ENCODE results near the gene PRR12. TPM values are rescaled to one million over a fixed set of nuclear protein-coding genes. Genes with fewer than 3 reads are reported as not detected.

The PRR12 gene
- total and polyA plus RNA-seq, 3 donors from 2014 or later = 15.7 to 33.1 (median 32.8) TPM

DNA sequence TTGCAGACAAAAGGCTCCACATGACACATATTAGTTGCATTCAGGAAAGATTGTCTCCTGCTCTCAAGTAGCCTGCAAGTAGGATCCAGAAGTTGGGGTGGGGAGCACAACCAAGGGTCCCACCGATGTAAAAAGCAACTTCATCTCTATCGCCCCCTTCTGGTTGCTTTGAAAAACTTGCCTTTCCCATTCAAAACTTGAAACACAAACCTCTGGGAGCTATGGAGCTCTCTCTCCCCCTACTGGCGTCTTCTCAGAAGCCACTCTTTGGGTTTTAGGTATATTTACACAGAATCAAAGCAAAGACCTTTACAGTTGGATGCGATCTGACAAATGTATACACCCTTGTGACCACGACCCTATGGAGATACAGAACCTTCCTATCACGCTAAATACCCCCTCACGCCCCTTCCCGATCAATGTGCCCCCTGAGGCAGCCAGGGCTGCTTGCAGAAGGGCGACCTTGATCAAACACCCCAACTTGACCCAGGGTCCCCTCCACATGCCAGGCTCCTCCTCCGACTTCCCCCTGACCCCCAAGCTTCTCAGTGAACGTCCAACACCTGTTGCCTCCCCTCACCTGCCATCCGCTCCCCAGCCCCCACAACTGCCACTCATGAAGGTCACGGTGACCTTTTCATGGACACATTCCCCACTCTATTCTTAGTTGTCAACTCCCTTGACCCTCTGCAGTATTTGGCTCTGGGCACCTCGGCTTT lies 20.7 kb upstream of the PRR12 start:
- no peaks in the 10 kb centered on the region for H3K27me3 ChIP-seq
- TF ChIP-seq POLR2A (IDR thresholded peaks at IDR 0.05) = no peak
- TF ChIP-seq, protein P1, sequence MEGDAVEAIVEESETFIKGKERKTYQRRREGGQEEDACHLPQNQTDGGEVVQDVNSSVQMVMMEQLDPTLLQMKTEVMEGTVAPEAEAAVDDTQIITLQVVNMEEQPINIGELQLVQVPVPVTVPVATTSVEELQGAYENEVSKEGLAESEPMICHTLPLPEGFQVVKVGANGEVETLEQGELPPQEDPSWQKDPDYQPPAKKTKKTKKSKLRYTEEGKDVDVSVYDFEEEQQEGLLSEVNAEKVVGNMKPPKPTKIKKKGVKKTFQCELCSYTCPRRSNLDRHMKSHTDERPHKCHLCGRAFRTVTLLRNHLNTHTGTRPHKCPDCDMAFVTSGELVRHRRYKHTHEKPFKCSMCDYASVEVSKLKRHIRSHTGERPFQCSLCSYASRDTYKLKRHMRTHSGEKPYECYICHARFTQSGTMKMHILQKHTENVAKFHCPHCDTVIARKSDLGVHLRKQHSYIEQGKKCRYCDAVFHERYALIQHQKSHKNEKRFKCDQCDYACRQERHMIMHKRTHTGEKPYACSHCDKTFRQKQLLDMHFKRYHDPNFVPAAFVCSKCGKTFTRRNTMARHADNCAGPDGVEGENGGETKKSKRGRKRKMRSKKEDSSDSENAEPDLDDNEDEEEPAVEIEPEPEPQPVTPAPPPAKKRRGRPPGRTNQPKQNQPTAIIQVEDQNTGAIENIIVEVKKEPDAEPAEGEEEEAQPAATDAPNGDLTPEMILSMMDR (IDR thresholded peaks at IDR 0.05) = peak; percentile 94 to 98 (median 96)
- no peaks in the 10 kb centered on the region for H3K9me3 ChIP-seq
- H3K4me3 ChIP-seq = no peak overlapping the region
- peaks cover 18% of the 10 kb centered on the region for H3K4me1 ChIP-seq
- intact Hi-C loops (cut with DNase I; ENCODE audit: low total_unique reads) = no loop called here
- 24 to 31% methylated on average over 14 of the region's 14 CpGs for WGBS, 2 donors
- DNase-seq = peak; percentile 82
- H3K36me3 ChIP-seq (ENCODE audit: low read depth, missing control alignments) = no peaks in the 10 kb centered on the region
- H3K27ac ChIP-seq = no peak overlapping the region

DNA sequence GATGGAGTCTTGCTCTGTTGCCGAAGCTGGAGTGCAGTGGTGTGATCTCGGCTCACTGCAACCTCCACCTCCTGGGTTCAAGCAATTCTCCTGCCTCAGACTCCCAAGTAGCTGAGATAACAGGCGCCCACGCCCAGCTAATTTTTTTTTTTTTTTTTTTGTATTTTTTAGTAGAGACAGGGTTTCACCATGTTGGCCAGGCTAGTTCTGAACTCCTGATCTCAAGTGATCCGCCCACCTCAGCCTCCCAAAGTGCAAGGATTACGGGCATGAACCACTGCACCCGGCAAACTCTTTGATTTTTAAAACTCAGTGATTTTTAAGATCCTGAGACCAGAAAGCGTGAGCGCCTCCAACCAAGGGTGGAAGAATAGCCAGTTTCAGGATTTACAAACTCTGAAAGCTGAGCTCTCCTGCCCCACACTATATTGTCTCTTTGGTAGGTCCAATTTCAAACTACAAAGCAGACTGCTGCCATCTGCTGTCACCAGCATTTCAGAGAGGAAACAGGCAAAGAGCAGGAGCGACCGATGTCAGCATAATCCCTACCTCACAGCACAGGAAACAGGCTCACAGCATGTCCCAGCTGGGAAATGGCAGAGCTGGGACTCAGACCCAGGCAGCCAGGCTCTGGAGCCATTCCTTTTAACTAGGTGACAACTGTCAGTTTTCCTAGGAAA lies 19.8 kb upstream of the PRR12 start:
- peak; percentile 43 for DNase-seq
- Histone ChIP-seq H3K9me3 (no peaks in the 10 kb centered on the region), H3K27me3 (no peaks in the 10 kb centered on the region), H3K36me3 (ENCODE audit: low read depth, missing control alignments) (no peaks in the 10 kb centered on the region), H3K27ac (no peak overlapping the region), H3K4me3 (no peak overlapping the region), H3K4me1 (peaks cover 18% of the 10 kb centered on the region)
- WGBS, 2 donors = 45 to 47% methylated on average over 11 of the region's 11 CpGs
- TF ChIP-seq POLR2A (IDR thresholded peaks at IDR 0.05) = no peak
- TF ChIP-seq, protein P1 (IDR thresholded peaks at IDR 0.05) = no peak
- intact Hi-C loops (cut with DNase I; ENCODE audit: low total_unique reads) = no loop called here

DNA sequence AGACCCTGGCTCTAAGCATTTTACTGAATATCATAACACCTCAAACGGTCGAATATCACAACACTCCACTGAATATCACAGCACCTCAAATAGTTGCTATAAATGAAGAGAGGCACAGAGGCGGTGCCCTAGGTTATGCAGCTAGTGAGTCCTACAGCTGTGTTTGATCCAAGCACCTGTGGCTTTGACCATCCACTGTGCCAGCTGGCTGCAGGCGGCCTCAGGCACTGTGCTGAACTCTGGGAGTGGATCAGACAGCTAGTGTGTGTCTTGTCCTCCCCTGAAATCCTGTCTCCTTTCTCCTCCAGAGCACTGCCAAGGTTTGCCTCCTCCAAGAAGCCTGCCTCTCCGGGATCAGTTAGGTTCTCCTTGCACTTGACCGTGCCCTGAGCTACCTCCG lies 18.0 kb upstream of the PRR12 start:
- intact Hi-C loops (cut with DNase I; ENCODE audit: low total_unique reads) = no loop called here

DNA sequence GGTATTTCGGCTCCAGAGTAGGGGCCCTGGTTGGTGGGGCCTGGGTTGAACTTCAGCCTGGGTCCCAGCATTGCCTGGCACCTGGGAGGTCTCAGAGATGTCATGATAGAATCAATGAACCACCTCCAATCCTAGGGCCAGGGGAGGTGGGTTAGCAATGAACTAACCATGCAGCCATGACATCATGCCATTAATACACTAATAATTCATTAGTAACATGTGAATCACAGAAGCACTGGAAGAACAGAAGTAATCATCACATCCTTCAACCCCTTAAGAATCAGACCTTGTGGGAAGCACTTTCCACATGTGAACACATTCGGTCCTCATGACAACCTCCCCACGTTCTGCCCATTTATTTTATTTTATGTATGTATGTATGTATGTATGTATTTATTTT lies 17.6 kb upstream of the PRR12 start:
- no peaks in the 10 kb centered on the region for H3K27me3 ChIP-seq
- H3K4me1 ChIP-seq = peaks cover 18% of the 10 kb centered on the region
- WGBS, 2 donors = 78 to 84% methylated on average over 3 of the region's 3 CpGs
- intact Hi-C loops (cut with DNase I; ENCODE audit: low total_unique reads) = no loop called here
- TF ChIP-seq, protein P1 (IDR thresholded peaks at IDR 0.05) = no peak
- TF ChIP-seq POLR2A (IDR thresholded peaks at IDR 0.05) = no peak
- H3K27ac ChIP-seq = no peak overlapping the region
- no peak for DNase-seq
- no peaks in the 10 kb centered on the region for H3K36me3 ChIP-seq (ENCODE audit: low read depth, missing control alignments)
- H3K4me3 ChIP-seq = no peak overlapping the region
- no peaks in the 10 kb centered on the region for H3K9me3 ChIP-seq

More for the DNA sequence above, 18.0 kb upstream of the PRR12 start:
- Histone ChIP-seq H3K4me3 (no peak overlapping the region), H3K27ac (no peak overlapping the region), H3K27me3 (no peaks in the 10 kb centered on the region), H3K9me3 (no peaks in the 10 kb centered on the region), H3K36me3 (ENCODE audit: low read depth, missing control alignments) (no peaks in the 10 kb centered on the region), H3K4me1 (peaks cover 18% of the 10 kb centered on the region)
- WGBS, 2 donors = 89 to 99% methylated on average over 7 of the region's 7 CpGs
- DNase-seq = no peak
- no peak for TF ChIP-seq POLR2A (IDR thresholded peaks at IDR 0.05)
- TF ChIP-seq, protein P1 (IDR thresholded peaks at IDR 0.05) = no peak
